HCT116 (cell line): ENCODE measurements around the gene SCP2. TPM values are rescaled to one million over a fixed set of nuclear protein-coding genes. Genes with fewer than 3 reads are reported as not detected.

Experiments
- ATAC-seq: fragments of 200-7000 bp; cut with Tn5 transposase; 2 replicates; pipeline ENCODE4 v1.9.1; 2020; ENCODE audit warnings: mild to moderate bottlenecking, moderate library complexity
- BruUV-seq: library from RNA; stranded (reverse); fragments of 400-500 nt; replicated peaks from 2 replicates; lab custom pipeline; 2021; lab: Mats Ljungman, UMichigan
- CTCF ChIA-PET: fragments of 300-600 bp; sonication (Branson Sonifier 250); formaldehyde crosslinking; loops from one replicate; lab custom pipeline; 2021; ENCODE audit warnings: antibody characterized with exemption; lab: Charles Lee
- POLR2A ChIA-PET: fragments of 300-600, 350-600 bp; sonication (Branson Sonifier 250); formaldehyde crosslinking; loops from one replicate; lab custom pipeline; 2021; ENCODE audit warnings: antibody characterized with exemption; lab: Charles Lee
- RAD21 ChIA-PET, 2 experiments: fragments of 300-600 bp; sonication (Branson Sonifier 250); formaldehyde crosslinking; loops; one replicate each; lab custom pipeline; 2023; ENCODE audit warnings: low total read pairs in 2 of 2; ENCODE audit not compliant: uncharacterized antibody in 2 of 2, unreplicated experiment in 2 of 2, low non-redundant PET in 1 of 2; lab: Charles Lee
- DNase-seq: peaks from one replicate; pipeline ENCODE4 v3.0.0-alpha.2; 2010; ENCODE audit warnings: low read depth, low spot score
- H2AFZ ChIP-seq: fragments of 200-600 bp; shearing (Covaris generic), sonication (generic); 2 replicates; pipeline ENCODE4 v1.6.1; 2017; ENCODE audit warnings: low read depth, mixed run types, mixed read lengths, antibody characterized with exemption, low read length; ENCODE audit not compliant: poor library complexity, severe bottlenecking
- H3K27ac ChIP-seq: 2 replicates; pipeline ENCODE4 v1.5.1; 2012; ENCODE audit warnings: low read depth, low read length
- H3K27me3 ChIP-seq: fragments of 200-600 bp; sonication (generic); 2 replicates; pipeline ENCODE4 v1.6.1; 2016; ENCODE audit warnings: mixed run types, low read length, mixed read lengths; ENCODE audit not compliant: insufficient read depth
- H3K36me3 ChIP-seq, 2 experiments: fragments of 200-500 bp in 1 of 2; fragments of 200-600 bp in 1 of 2; sonication (Bioruptor generic) in 1 of 2; sonication (generic) in 1 of 2; 2 replicates each; pipeline versions ENCODE4 v1.5.1 to v1.6.1; 2014 to 2016; ENCODE audit warnings: low read length in 2 of 2, inconsistent platforms in 1 of 2, mixed read lengths in 1 of 2, mixed run types in 1 of 2; ENCODE audit not compliant: insufficient read depth in 2 of 2, control insufficient read depth in 1 of 2
- H3K4me1 ChIP-seq, 2 experiments: fragments of 200-600 bp in 1 of 2; sonication (generic) in 1 of 2; 2 replicates each; pipeline versions ENCODE4 v1.5.1 to v1.6.1; 2012 to 2017; ENCODE audit warnings: low read length in 2 of 2, inconsistent platforms in 1 of 2, mild to moderate bottlenecking in 1 of 2, mixed read lengths in 1 of 2, mixed run types in 1 of 2, moderate library complexity in 1 of 2; ENCODE audit not compliant: insufficient read depth in 2 of 2, control insufficient read depth in 1 of 2
- H3K4me2 ChIP-seq: fragments of 200-600 bp; sonication (generic); 2 replicates; pipeline ENCODE4 v1.6.1; 2017; ENCODE audit warnings: mixed run types, low read length, mixed read lengths
- H3K4me3 ChIP-seq, 2 experiments: fragments of 200-600 bp in 1 of 2; sonication (generic) in 1 of 2; replicated peaks in 1 of 2; 2 replicates each; pipeline ENCODE4 v1.5.1; 2011 to 2016; ENCODE audit warnings: low read length in 2 of 2, control low read depth in 1 of 2, low read depth in 1 of 2, mild to moderate bottlenecking in 1 of 2, mixed read lengths in 1 of 2, mixed run types in 1 of 2
- H3K79me2 ChIP-seq: fragments of 200-600 bp; sonication (generic); 2 replicates; pipeline ENCODE4 v1.6.1; 2017; ENCODE audit warnings: mild to moderate bottlenecking, mixed run types, low read length, moderate library complexity, mixed read lengths; ENCODE audit not compliant: insufficient read depth
- H3K9ac ChIP-seq: fragments of 200-600 bp; sonication (generic); 2 replicates; pipeline ENCODE4 v1.6.1; 2016; ENCODE audit warnings: low read length, mixed read lengths
- H3K9me2 ChIP-seq: fragments of 200-600 bp; sonication (generic), shearing (Covaris generic); 2 replicates; pipeline ENCODE4 v1.6.1; 2017; ENCODE audit warnings: mixed run types, mild to moderate bottlenecking, moderate library complexity; ENCODE audit not compliant: insufficient read depth
- H3K9me3 ChIP-seq, 2 experiments: fragments of 200-500 bp in 1 of 2; fragments of 200-600 bp in 1 of 2; sonication (Bioruptor generic) in 1 of 2; sonication (generic) in 1 of 2; 2 replicates each; pipeline ENCODE4 v1.6.1; 2014 to 2017; ENCODE audit warnings: low read length in 2 of 2, mixed read lengths in 2 of 2, inconsistent platforms in 1 of 2, low read depth in 1 of 2, mild to moderate bottlenecking in 1 of 2, mixed run types in 1 of 2, moderate library complexity in 1 of 2; ENCODE audit not compliant: control insufficient read depth in 1 of 2, insufficient read depth in 1 of 2
- H4K20me1 ChIP-seq: fragments of 200-600 bp; sonication (generic), shearing (Covaris generic); 2 replicates; pipeline ENCODE4 v1.6.1; 2017; ENCODE audit warnings: mixed run types, mild to moderate bottlenecking, moderate library complexity; ENCODE audit not compliant: insufficient read depth
- CBX3 ChIP-seq: IDR thresholded peaks from 2 replicates; pipeline ENCODE4 v1.6.1; 2012; ENCODE audit warnings: low read depth
- CEBPB ChIP-seq: IDR thresholded peaks from 2 replicates; pipeline ENCODE4 v1.6.1; 2012; ENCODE audit warnings: low read depth
- EGR1 ChIP-seq: IDR thresholded peaks from 2 replicates; pipeline ENCODE4 v1.6.1; 2012; ENCODE audit warnings: low read depth
- ELF1 ChIP-seq: IDR thresholded peaks from 2 replicates; pipeline ENCODE4 v1.6.1; 2012; ENCODE audit warnings: low read depth, borderline replicate concordance
- EZH2phosphoT487 ChIP-seq: fragments of 200-600 bp; IDR thresholded peaks from 2 replicates; pipeline ENCODE4 v1.6.1; 2018; ENCODE audit warnings: antibody characterized with exemption, borderline replicate concordance
- FOSL1 ChIP-seq: IDR thresholded peaks from 2 replicates; pipeline ENCODE4 v1.6.1; 2012; ENCODE audit warnings: low read depth
- POLR2A ChIP-seq: IDR thresholded peaks from 2 replicates; pipeline ENCODE4 v1.7.0; 2011; ENCODE audit warnings: borderline replicate concordance; ENCODE audit not compliant: insufficient read depth, insufficient read length; ENCODE audit errors: extremely low read depth
- POLR2AphosphoS5 ChIP-seq: IDR thresholded peaks from 2 replicates; pipeline ENCODE4 v1.6.1; 2011; ENCODE audit warnings: mild to moderate bottlenecking, low read depth, low read length, moderate library complexity
- SIN3A ChIP-seq: IDR thresholded peaks from 2 replicates; pipeline ENCODE4 v1.6.1; 2012; ENCODE audit warnings: low read depth
- SP1 ChIP-seq: IDR thresholded peaks from 2 replicates; pipeline ENCODE4 v1.6.1; 2012; ENCODE audit warnings: low read depth
- TCF7L2 ChIP-seq: IDR thresholded peaks from 2 replicates; pipeline ENCODE4 v1.7.0; 2011; ENCODE audit warnings: borderline replicate concordance, inconsistent platforms; ENCODE audit not compliant: insufficient read depth, insufficient read length; ENCODE audit errors: extremely low read depth
- YY1 ChIP-seq: IDR thresholded peaks from 2 replicates; pipeline ENCODE4 v1.6.1; 2011; ENCODE audit warnings: low read length, low read depth, moderate library complexity, mild to moderate bottlenecking; ENCODE audit not compliant: insufficient replicate concordance; ENCODE audit errors: extremely low read depth
- ZFX ChIP-seq: fragments of 450-650 bp; IDR thresholded peaks from 2 replicates; pipeline ENCODE4 v1.6.1; 2017
- ZNF274 ChIP-seq: fragments of 200-500 bp; sonication (Bioruptor generic); IDR thresholded peaks from 2 replicates; pipeline ENCODE4 v1.6.1; 2014; ENCODE audit warnings: mild to moderate bottlenecking, low read depth, low read length, inconsistent platforms
- intact Hi-C: fragments of 100-400 bp; cut with micrococcal nuclease; formaldehyde crosslinking; loops from 2 replicates; pipeline ENCODE4 v1.10.0; 2022
- total RNA-seq: library from RNA; stranded (reverse); gene quantifications from one replicate; pipeline ENCODE4 v1.2.1, GENCODE V29; 2021; ENCODE audit not compliant: unreplicated experiment
- TF ChIP-seq, protein P1 (sequence below): IDR thresholded peaks from 2 replicates; pipeline ENCODE4 v1.6.1; 2012
- TF ChIP-seq, protein P2 (sequence below): IDR thresholded peaks from 2 replicates; pipeline ENCODE4 v1.6.1; 2012; ENCODE audit warnings: low read depth
- TF ChIP-seq, protein P3 (sequence below): IDR thresholded peaks from 2 replicates; pipeline ENCODE4 v1.6.1; 2011; ENCODE audit warnings: mild to moderate bottlenecking, low read length, moderate library complexity; ENCODE audit not compliant: insufficient replicate concordance; ENCODE audit errors: extremely low read depth
- TF ChIP-seq, protein P4 (sequence below): IDR thresholded peaks from 2 replicates; pipeline ENCODE4 v1.6.1; 2012

SCP2 gene
- total RNA-seq, 1 experiment from 2014 or later = 62.0 TPM

DNA sequence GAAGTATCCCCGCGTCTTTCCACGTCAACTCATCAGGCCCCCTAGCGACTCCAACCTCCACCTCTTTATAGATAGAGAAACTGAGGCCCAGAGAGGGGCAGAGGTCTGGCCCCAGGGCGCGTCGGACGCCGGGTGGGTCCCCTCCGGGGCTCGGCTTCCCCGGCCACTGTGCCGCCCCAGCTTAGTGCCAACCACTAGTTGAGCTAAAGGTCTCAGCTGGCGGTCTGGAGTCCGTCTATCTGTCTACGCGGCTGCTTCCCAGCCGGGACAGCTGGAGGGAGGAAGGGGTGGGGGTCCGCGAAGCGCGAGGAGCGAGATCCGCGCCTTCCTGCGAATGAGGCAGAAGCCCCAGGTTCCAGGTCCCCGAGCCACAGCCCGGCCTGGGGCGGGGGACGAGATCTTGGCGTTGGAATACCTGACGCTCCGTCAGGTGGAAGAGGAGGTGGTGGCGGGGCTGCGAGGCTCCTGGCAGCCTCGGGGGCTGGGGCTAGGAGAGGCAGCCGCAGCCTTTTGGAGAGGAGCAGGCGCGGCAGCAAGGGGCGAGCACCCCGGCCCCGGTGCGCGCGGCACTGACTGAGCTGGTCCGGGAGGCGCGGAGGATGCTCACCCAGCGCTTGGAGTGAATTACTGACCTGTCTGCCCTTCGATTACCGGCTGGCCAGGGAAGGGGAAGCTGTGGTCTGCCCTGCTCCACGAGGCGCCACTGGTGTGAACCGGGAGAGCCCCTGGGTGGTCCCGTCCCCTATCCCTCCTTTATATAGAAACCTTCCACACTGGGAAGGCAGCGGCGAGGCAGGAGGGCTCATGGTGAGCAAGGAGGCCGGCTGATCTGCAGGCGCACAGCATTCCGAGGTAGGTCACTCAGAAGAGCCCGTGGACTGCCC lies 135.9 kb downstream of the SCP2 start:
- Histone ChIP-seq H3K27me3 (no peaks in the 10 kb centered on the region), H3K4me2 (no peak overlapping the region), H3K36me3 (no peaks in the 10 kb centered on the region), H3K4me1 (no peaks in the 10 kb centered on the region), H3K79me2 (no peaks in the 10 kb centered on the region), H3K4me3 (no peak overlapping the region), H3K27ac (no peak overlapping the region)
- POLR2A ChIA-PET = no interaction called here
- ATAC-seq = no peak
- TF ChIP-seq YY1 (no peak), ZFX (no peak), EGR1 (no peak), TCF7L2 (no peak), POLR2A (no peak), POLR2AphosphoS5 (no peak), CBX3 (no peak), EZH2phosphoT487 (no peak), ELF1 (no peak), ZNF274 (no peak), SIN3A (no peak), CEBPB (no peak), SP1 (no peak), FOSL1 (no peak)
- TF ChIP-seq, protein P1, sequence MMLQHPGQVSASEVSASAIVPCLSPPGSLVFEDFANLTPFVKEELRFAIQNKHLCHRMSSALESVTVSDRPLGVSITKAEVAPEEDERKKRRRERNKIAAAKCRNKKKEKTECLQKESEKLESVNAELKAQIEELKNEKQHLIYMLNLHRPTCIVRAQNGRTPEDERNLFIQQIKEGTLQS = no peak
- TF ChIP-seq, protein P2, sequence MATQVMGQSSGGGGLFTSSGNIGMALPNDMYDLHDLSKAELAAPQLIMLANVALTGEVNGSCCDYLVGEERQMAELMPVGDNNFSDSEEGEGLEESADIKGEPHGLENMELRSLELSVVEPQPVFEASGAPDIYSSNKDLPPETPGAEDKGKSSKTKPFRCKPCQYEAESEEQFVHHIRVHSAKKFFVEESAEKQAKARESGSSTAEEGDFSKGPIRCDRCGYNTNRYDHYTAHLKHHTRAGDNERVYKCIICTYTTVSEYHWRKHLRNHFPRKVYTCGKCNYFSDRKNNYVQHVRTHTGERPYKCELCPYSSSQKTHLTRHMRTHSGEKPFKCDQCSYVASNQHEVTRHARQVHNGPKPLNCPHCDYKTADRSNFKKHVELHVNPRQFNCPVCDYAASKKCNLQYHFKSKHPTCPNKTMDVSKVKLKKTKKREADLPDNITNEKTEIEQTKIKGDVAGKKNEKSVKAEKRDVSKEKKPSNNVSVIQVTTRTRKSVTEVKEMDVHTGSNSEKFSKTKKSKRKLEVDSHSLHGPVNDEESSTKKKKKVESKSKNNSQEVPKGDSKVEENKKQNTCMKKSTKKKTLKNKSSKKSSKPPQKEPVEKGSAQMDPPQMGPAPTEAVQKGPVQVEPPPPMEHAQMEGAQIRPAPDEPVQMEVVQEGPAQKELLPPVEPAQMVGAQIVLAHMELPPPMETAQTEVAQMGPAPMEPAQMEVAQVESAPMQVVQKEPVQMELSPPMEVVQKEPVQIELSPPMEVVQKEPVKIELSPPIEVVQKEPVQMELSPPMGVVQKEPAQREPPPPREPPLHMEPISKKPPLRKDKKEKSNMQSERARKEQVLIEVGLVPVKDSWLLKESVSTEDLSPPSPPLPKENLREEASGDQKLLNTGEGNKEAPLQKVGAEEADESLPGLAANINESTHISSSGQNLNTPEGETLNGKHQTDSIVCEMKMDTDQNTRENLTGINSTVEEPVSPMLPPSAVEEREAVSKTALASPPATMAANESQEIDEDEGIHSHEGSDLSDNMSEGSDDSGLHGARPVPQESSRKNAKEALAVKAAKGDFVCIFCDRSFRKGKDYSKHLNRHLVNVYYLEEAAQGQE = no peak
- TF ChIP-seq, protein P3, sequence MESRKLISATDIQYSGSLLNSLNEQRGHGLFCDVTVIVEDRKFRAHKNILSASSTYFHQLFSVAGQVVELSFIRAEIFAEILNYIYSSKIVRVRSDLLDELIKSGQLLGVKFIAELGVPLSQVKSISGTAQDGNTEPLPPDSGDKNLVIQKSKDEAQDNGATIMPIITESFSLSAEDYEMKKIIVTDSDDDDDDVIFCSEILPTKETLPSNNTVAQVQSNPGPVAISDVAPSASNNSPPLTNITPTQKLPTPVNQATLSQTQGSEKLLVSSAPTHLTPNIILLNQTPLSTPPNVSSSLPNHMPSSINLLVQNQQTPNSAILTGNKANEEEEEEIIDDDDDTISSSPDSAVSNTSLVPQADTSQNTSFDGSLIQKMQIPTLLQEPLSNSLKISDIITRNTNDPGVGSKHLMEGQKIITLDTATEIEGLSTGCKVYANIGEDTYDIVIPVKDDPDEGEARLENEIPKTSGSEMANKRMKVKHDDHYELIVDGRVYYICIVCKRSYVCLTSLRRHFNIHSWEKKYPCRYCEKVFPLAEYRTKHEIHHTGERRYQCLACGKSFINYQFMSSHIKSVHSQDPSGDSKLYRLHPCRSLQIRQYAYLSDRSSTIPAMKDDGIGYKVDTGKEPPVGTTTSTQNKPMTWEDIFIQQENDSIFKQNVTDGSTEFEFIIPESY = no peak
- TF ChIP-seq, protein P4, sequence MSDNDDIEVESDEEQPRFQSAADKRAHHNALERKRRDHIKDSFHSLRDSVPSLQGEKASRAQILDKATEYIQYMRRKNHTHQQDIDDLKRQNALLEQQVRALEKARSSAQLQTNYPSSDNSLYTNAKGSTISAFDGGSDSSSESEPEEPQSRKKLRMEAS = no peak
- TF ChIP-seq, all 23 proteins: peak for 0
- RAD21 ChIA-PET = no interaction called here
- Histone ChIP-seq H3K9me3 (no peaks in the 10 kb centered on the region), H3K9ac (no peak overlapping the region), H3K9me2 (no peaks in the 10 kb centered on the region), H2AFZ (no peak overlapping the region), H4K20me1 (no peaks in the 10 kb centered on the region)
- no TSS peak for BruUV-seq
- DNase-seq = no peak
- intact Hi-C loops = no loop called here
- CTCF ChIA-PET = no interaction called here
